Fibroblast of skin of right biceps (primary cell): ENCODE measurements around the gene HPSE2.

Experiments used
- DNase-seq: peaks from one replicate; pipeline ENCODE4 v3.0.0-alpha.2; 2013

Gene HPSE2

DNA sequence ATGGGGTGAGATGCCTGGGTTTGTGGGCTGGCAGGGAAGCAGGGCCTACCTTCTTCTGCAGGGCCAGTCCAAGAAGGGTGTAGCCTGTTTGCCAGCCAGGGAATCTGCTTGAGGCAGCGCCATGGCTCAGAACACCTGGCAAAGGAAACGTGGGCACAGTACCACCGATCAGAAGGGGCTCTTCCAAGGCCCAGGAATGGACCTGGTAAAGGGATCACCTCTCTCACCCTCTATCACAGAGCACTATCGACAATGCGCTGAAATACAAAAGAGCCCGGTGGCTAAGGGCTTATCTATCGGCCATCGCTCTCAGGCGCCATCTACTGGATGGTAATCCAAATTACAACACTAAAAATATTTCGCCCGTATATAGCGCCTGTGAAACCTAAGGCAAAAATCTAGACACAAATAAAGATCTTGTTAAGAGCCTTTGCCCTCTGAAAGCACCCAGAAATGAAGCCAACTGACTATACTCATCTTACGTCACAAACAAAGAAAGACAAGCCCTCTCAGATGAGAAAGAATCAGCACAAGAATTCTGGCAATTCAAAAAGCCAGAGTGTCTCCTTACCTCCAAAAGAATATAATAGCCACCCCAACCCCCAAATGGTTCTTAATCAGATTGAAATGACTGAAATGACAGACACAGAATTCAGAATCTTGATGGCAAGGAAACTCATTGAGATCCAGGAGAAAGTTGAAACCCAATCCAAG, 571.2 kb downstream of the HPSE2 start:
- DNase-seq, result peak; percentile 24

- no peak for DNase-seq
These were observed 575.7 kb downstream of the HPSE2 start for GRCh38 chr10:98659951-98660350.

DNA sequence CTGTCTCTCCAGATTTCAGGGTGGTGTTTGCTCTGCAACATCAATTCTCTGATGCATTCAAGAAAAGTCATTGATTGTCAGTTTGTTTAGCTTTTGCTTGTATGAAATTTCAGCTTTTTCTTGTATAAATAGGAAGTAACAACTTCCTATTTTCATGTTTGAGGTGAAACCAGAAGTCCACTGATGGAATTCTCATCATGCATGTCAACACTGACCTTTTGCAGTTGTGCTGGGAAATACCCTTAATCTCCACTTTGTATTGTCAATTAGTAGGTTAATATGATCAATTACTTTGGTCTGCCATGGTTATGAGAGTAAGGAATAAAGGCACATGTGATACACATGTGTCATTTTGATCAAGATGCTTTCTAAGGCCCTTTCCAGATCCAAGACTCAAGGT, 580.2 kb downstream of the HPSE2 start:
- DNase-seq, result no peak

DNA sequence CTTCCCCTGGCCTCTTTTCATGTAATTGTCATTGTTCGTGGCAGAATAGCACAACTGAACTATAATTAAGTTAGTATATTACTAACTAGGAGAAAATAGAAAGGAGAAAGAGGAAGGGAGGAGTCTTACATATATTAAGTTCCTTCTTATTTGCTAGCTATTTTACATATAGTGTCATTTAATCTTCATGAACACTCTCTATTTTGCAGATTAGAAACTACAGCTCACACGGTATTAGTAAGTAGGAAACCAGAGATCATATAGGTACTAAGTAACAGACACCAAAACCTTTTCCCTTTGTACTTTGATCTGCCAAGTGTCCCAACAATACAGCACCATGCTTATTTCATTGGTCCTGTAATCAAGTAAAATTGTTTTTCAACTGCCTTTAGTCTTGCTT, 586.5 kb downstream of the HPSE2 start:
- DNase-seq, result no peak

- no peak for DNase-seq
These were observed 588.4 kb downstream of the HPSE2 start for GRCh38 chr10:98646998-98647917.

- DNase-seq, result no peak
These were observed 591.2 kb downstream of the HPSE2 start for GRCh38 chr10:98644466-98644865.

DNA sequence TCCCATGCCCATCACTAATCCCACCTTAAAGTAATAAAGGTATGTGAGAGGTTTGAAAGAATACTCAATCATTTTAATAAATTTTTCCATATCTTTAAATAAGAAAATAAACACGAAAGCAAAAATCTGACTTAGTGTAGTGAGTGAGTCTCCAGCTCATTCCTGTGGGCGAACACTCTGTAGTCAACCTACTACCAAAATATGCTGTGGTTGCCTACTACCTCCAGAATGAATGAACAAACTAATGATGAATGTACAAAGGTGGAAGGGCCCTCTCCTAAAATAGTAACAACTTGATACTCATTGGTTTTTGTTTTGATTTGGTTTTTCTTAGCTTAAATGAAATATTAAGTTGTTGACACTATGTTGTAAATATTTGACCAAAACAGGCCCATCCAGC, 593.4 kb downstream of the HPSE2 start:
- DNase-seq, result peak; percentile 30

GRCh38 chr10:98638920-98639319, 596.7 kb downstream of the HPSE2 start:
- no peak for DNase-seq

DNA sequence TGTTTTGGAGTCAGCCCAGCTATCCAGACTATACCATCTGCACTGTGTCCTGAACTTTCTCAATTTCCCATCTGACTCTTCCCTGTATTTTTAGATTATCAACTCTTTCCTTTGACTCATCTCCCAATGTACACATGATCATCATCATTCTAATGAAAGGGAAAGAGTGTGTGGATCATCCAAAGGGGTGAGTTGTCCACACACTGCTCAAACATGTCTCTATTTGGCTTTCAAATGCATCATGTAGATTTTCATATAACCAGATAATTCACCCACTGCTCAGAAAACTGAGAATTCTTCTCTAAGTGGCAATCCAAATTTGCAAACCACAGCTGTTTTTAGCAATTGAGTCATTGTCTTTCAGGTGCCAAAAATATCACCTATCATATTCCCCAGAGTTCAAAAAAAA, 598.7 kb downstream of the HPSE2 start:
- DNase-seq, result peak; percentile 25

- no peak for DNase-seq
These were observed 603.0 kb downstream of the HPSE2 start for GRCh38 chr10:98632456-98633150.

DNA sequence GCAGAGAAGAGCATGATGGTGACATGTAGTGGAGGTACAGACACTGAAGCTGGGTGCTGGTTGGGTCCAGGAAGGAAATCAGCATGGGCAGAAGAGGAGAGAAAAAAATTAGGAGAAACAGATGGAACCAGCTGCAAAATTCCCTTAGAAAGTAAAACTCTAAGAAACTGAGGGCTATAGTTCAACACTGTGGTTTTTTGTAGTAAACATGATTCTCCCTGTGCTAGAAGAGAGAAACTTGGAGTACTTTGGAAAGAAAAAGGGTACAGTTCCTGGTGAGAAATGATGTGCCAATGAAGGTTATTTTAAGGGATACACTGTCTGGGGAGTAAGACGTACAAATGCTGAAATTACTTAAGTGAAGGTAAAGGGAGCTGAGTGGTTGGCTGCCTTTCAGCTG, 607.4 kb downstream of the HPSE2 start:
- DNase-seq, result no peak

- DNase-seq, result no peak
These were observed 607.9 kb downstream of the HPSE2 start for GRCh38 chr10:98627711-98628110.

DNA sequence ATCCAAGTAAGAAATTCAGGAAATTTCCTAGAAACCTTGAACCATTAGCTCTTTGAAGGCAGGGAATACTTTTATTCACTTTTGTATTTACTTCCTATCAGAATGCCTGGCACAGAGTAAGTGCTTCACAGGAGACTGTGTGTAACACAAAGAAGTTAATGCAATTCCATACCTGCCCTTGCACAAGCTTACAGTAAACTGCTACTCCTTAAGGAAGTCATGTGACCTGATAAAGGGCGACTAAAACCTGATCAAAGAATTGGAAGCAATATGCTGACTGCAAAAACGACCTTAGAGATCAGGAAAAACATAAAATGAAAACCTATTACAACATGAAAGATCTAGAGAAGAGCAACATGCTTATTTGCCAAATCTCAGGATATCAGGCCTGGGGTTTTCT, 610.7 kb downstream of the HPSE2 start:
- no peak for DNase-seq

DNA sequence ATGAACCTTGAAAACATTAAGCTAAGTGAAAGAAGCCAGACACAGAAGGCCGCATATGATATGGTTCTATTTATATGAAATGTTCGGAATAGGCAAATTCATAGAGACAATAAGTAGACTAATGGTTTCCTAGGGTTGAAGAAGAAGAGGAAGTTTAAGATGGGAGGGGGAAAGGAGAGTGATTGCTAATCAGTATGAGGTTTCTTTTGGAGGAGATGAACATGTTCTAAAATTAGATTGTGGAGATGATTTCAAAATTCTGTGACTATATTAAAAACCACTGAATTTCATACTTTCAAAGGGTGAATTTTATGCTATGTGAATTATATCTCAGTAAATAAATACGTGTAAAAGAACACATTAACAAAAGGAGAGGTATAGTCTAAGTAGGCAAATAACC, 612.5 kb downstream of the HPSE2 start:
- DNase-seq, result no peak

- DNase-seq, result no peak
These were observed 614.0 kb downstream of the HPSE2 start for GRCh38 chr10:98621630-98622029.

DNA sequence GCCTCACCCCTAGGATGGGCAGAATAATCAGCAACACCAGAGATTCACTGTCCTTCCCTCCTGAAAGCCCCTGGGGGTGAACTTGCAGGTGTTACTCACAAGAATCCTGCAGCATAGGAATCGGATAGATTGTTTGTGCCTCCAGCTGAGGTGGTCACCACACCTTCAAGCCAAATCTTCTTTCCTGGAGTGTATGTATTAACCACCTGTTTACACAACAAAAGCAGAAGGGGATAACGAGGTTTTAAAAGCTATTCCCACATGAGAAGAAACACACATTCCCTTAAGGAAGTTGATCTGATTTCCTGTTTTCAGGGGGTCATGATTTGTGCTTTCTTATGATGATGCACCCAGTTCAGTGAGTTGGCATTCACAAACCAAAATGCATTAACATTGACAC, 615.1 kb downstream of the HPSE2 start:
- DNase-seq, result no peak

- DNase-seq, result peak; percentile 13
These were observed 616.2 kb downstream of the HPSE2 start for GRCh38 chr10:98619446-98619845.

DNA sequence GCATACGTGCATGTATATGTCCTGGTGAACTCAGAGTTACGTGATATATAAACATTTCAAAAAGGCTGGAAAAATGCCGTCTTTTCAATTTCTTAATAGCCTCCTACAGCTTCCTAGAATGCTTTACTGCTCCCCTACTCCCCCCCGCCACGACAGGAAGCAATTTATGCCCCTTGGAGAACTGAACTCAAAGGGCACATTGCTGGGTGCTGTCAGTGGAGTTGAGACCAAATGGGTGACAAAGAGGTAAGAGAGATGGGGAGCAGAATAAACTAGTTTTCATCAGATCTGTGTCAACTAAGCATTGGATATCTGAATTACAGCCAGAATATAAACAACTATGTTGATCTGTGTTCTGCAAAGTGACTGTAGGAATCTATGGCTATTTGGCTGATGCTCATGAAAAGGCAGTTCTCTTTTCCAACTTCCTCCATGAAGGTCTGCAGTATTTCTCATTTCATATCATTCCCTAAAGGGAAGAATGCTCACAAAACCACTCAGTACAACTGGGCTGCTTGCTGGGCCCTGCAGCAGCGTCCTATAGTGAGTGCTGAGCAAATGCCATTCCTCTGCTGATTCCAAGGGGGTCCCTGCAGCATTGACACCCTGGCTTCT, 617.6 kb downstream of the HPSE2 start:
- DNase-seq, result no peak

GRCh38 chr10:98613446-98613845, 622.2 kb downstream of the HPSE2 start:
- no peak for DNase-seq

DNA sequence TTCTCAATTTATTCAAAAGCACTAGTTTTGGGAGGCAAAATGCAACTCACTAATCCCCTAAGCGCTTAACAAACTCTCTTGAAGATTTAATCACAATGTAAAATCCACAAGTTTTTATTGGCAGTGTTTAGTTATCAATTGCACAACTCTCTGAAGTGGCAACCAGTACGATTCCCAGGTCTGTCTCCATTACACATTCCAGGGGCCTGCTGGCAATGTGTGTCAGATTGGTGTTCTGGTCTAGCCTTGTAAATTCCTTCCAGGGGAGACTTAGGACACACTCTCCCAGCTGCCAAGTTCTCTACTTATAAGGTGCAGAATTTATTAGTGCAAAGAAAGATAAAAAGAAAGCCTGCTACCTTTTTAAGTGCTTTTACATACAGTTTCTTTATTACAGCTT, 624.2 kb downstream of the HPSE2 start:
- DNase-seq, result no peak

- no peak for DNase-seq
These were observed 624.8 kb downstream of the HPSE2 start for GRCh38 chr10:98610836-98611235.

DNA sequence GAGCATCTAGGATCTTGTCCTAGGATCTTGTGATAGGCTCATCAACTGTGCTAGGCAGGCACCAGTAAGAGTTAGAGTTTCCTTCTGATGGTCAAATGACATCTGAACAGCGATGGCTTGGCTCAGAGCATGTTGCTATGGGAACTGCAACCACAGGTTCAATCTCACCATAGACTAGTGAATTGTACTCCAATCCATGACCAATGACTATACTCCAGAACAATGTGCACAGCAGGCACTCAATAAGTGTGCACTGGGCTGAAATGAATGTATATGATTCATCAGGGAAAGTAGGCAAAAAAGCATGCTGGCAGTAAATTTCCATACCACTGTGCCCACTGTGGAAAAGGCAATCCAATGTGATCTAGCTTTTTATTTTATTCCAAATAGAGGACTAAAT, 625.4 kb downstream of the HPSE2 start:
- DNase-seq, result no peak

GRCh38 chr10:98609265-98609664, 626.4 kb downstream of the HPSE2 start:
- DNase-seq, result no peak
